Measurements from ENCODE around the gene POLG2. TPM values are rescaled to one million over a fixed set of nuclear protein-coding genes. Genes with fewer than 3 reads are reported as not detected.

Gene POLG2
- polyA plus RNA-seq, 1 donor from 2014 or later = 16.9 TPM

DNA sequence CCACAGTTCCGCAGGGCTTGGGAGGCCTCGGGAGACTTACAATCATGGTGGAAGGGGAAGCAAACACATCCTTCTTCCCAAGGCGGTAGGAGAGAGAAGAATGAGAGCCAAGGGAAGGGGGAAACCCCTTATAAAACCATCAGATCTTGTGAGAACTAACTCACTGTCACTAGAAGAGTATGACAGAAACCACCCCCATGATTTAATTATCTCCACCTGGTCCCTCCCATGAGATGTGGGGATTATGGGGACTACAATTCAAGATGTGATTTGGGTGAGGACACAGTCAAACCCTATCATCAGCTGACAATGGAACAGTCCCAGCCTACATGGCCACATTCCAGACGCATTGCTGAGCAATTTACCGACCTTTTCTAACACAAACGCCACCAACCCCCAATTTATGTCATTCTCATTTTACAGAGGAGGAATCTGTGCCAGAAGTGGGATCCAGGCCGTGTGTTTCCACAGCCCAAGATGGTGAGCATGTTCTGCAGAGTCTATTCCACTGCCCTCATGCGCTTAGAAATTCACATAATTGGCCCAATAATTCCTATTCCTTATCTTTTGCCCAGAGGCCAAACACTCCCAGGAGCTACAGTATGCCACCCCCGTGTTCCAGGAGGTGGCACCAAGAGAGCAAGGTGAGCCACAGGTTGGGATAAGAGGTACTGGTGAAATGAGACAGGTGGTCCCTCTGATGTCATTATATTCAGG, 30.7 kb downstream of the POLG2 start:
- TF ChIP-seq, protein P1, sequence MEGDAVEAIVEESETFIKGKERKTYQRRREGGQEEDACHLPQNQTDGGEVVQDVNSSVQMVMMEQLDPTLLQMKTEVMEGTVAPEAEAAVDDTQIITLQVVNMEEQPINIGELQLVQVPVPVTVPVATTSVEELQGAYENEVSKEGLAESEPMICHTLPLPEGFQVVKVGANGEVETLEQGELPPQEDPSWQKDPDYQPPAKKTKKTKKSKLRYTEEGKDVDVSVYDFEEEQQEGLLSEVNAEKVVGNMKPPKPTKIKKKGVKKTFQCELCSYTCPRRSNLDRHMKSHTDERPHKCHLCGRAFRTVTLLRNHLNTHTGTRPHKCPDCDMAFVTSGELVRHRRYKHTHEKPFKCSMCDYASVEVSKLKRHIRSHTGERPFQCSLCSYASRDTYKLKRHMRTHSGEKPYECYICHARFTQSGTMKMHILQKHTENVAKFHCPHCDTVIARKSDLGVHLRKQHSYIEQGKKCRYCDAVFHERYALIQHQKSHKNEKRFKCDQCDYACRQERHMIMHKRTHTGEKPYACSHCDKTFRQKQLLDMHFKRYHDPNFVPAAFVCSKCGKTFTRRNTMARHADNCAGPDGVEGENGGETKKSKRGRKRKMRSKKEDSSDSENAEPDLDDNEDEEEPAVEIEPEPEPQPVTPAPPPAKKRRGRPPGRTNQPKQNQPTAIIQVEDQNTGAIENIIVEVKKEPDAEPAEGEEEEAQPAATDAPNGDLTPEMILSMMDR (IDR thresholded peaks at IDR 0.05; ENCODE audit: poor library complexity, severe bottlenecking) = no peak
- TF ChIP-seq EP300 (conservative IDR thresholded peaks at IDR 0.05; ENCODE audit: poor library complexity, severe bottlenecking) (no peak), MXI1 (conservative IDR thresholded peaks at IDR 0.05; ENCODE audit: poor library complexity, severe bottlenecking) (no peak)
- TF ChIP-seq, protein P2, sequence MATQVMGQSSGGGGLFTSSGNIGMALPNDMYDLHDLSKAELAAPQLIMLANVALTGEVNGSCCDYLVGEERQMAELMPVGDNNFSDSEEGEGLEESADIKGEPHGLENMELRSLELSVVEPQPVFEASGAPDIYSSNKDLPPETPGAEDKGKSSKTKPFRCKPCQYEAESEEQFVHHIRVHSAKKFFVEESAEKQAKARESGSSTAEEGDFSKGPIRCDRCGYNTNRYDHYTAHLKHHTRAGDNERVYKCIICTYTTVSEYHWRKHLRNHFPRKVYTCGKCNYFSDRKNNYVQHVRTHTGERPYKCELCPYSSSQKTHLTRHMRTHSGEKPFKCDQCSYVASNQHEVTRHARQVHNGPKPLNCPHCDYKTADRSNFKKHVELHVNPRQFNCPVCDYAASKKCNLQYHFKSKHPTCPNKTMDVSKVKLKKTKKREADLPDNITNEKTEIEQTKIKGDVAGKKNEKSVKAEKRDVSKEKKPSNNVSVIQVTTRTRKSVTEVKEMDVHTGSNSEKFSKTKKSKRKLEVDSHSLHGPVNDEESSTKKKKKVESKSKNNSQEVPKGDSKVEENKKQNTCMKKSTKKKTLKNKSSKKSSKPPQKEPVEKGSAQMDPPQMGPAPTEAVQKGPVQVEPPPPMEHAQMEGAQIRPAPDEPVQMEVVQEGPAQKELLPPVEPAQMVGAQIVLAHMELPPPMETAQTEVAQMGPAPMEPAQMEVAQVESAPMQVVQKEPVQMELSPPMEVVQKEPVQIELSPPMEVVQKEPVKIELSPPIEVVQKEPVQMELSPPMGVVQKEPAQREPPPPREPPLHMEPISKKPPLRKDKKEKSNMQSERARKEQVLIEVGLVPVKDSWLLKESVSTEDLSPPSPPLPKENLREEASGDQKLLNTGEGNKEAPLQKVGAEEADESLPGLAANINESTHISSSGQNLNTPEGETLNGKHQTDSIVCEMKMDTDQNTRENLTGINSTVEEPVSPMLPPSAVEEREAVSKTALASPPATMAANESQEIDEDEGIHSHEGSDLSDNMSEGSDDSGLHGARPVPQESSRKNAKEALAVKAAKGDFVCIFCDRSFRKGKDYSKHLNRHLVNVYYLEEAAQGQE (IDR thresholded peaks at IDR 0.05; ENCODE audit: borderline replicate concordance) = no peak
- H2AFZ ChIP-seq (ENCODE audit: low read depth, low read length) = no peak overlapping the region
- no peaks in the 10 kb centered on the region for H3K36me3 ChIP-seq (ENCODE audit: insufficient read depth, low read length)

DNA sequence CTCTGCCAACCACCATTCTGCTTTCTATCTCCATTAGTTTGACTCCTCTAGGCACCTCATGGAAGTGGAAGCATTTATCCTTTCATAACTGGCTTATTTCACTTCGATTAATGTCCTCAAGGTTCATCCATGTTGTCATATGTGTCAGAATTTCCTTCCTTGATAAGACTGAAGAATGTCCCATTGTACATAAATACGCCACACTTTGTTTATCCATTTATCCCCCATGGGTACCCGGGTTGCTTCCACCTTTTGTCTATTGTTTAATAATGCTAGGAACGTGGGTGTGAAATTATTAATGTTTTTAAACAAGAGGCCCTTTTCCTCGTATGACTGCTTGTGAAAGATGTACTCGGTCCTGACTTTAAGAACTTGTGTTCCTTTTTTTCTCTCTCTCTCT, 35.1 kb downstream of the POLG2 start:
- no peaks in the 10 kb centered on the region for H3F3A ChIP-seq (ENCODE audit: insufficient read depth, low read length, poor library complexity, severe bottlenecking)
- no peaks in the 10 kb centered on the region for H3K79me2 ChIP-seq (replicated peaks; ENCODE audit: insufficient read depth, low read length)
- no peaks in the 10 kb centered on the region for H3K9me3 ChIP-seq (ENCODE audit: low read length)
- H3K9ac ChIP-seq (ENCODE audit: low read length) = no peak overlapping the region
- H3K9me2 ChIP-seq (ENCODE audit: insufficient read depth, low read length) = no peaks in the 10 kb centered on the region
- no peaks in the 10 kb centered on the region for H3K27me3 ChIP-seq (ENCODE audit: insufficient read depth, low read depth, low read length)
- H3K36me3 ChIP-seq (ENCODE audit: insufficient read depth, low read length) = no peaks in the 10 kb centered on the region
- H3K4me2 ChIP-seq (ENCODE audit: low read length) = no peak overlapping the region
- H3K27ac ChIP-seq (ENCODE audit: low read length) = no peak overlapping the region
- H4K20me1 ChIP-seq (ENCODE audit: insufficient read depth) = no peaks in the 10 kb centered on the region
- H2AFZ ChIP-seq (ENCODE audit: low read depth, low read length) = no peak overlapping the region
- H3K4me3 ChIP-seq (ENCODE audit: low read length) = no peak overlapping the region
- TF ChIP-seq EP300 (conservative IDR thresholded peaks at IDR 0.05; ENCODE audit: poor library complexity, severe bottlenecking) (no peak), EZH2 (IDR thresholded peaks at IDR 0.05; ENCODE audit: borderline replicate concordance, insufficient read depth, low read length, poor library complexity, severe bottlenecking) (no peak), SMC3 (conservative IDR thresholded peaks at IDR 0.05; ENCODE audit: poor library complexity) (no peak), POLR2AphosphoS5 (IDR thresholded peaks at IDR 0.05) (no peak), RAD21 (conservative IDR thresholded peaks at IDR 0.05) (no peak), MXI1 (conservative IDR thresholded peaks at IDR 0.05; ENCODE audit: poor library complexity, severe bottlenecking) (no peak), TAF1 (IDR thresholded peaks at IDR 0.05; ENCODE audit: low read depth) (no peak)
- TF ChIP-seq, protein P2 (IDR thresholded peaks at IDR 0.05; ENCODE audit: borderline replicate concordance) = no peak
- TF ChIP-seq, protein P1 (IDR thresholded peaks at IDR 0.05; ENCODE audit: poor library complexity, severe bottlenecking) = no peak

More for the DNA sequence above, 30.7 kb downstream of the POLG2 start:
- Histone ChIP-seq H3K9me3 (ENCODE audit: low read length) (no peaks in the 10 kb centered on the region), H3K27me3 (ENCODE audit: insufficient read depth, low read depth, low read length) (no peaks in the 10 kb centered on the region), H4K20me1 (ENCODE audit: insufficient read depth) (no peaks in the 10 kb centered on the region), H3K4me2 (ENCODE audit: low read length) (no peak overlapping the region), H3K9ac (ENCODE audit: low read length) (no peak overlapping the region), H3K79me2 (replicated peaks; ENCODE audit: insufficient read depth, low read length) (no peaks in the 10 kb centered on the region), H3F3A (ENCODE audit: insufficient read depth, low read length, poor library complexity, severe bottlenecking) (no peaks in the 10 kb centered on the region), H3K27ac (ENCODE audit: low read length) (no peak overlapping the region), H3K4me3 (ENCODE audit: low read length) (no peak overlapping the region), H3K9me2 (ENCODE audit: insufficient read depth, low read length) (no peaks in the 10 kb centered on the region)
